GM18861 (cell line): ENCODE results near the gene SRGAP1.
"Not testable (repeated sequence)": the region's sequence is repeated elsewhere in the genome, so short reads cannot be mapped to it uniquely, and the experiment has no call there.

Experiments
- ATAC-seq: cut with Tn5 transposase; IDR thresholded peaks from one replicate; pipeline ENCODE4 v1.9.1; 2021; ENCODE audit not compliant: unreplicated experiment

Gene SRGAP1

GRCh38 chr12:63867053-63867452, 22.6 kb downstream of the SRGAP1 start:
- ATAC-seq: no peak

- ATAC-seq: no peak
Observed at GRCh38 chr12:63869656-63870055, 25.2 kb downstream of the SRGAP1 start.

- no peak for ATAC-seq
Observed at GRCh38 chr12:63870838-63871237, 26.3 kb downstream of the SRGAP1 start.

- no peak for ATAC-seq
Observed at GRCh38 chr12:63874897-63875480, 30.5 kb downstream of the SRGAP1 start.

- no peak for ATAC-seq
Observed at GRCh38 chr12:63875703-63876102, 31.2 kb downstream of the SRGAP1 start.

GRCh38 chr12:63876980-63877379, 32.5 kb downstream of the SRGAP1 start:
- no peak for ATAC-seq

GRCh38 chr12:63877693-63878092, 33.2 kb downstream of the SRGAP1 start:
- ATAC-seq: no peak

GRCh38 chr12:63880235-63880634, 35.7 kb downstream of the SRGAP1 start:
- ATAC-seq: not testable (repeated sequence)

GRCh38 chr12:63880742-63881263, 36.3 kb downstream of the SRGAP1 start:
- ATAC-seq: no peak

GRCh38 chr12:63882844-63883243, 38.3 kb downstream of the SRGAP1 start:
- no peak for ATAC-seq

GRCh38 chr12:63885401-63885800, 40.9 kb downstream of the SRGAP1 start:
- ATAC-seq: no peak

GRCh38 chr12:63888908-63889635, 44.6 kb downstream of the SRGAP1 start:
- ATAC-seq: no peak

- no peak for ATAC-seq
Observed at GRCh38 chr12:63889721-63890509, 45.4 kb downstream of the SRGAP1 start.

GRCh38 chr12:63893170-63893569, 48.7 kb downstream of the SRGAP1 start:
- no peak for ATAC-seq

GRCh38 chr12:63894132-63894531, 49.6 kb downstream of the SRGAP1 start:
- ATAC-seq: no peak

GRCh38 chr12:63895841-63896240, 51.3 kb downstream of the SRGAP1 start:
- no peak for ATAC-seq

GRCh38 chr12:63897931-63898330, 53.4 kb downstream of the SRGAP1 start:
- no peak for ATAC-seq

GRCh38 chr12:63898764-63899337, 54.4 kb downstream of the SRGAP1 start:
- no peak for ATAC-seq

GRCh38 chr12:63899396-63899795, 54.9 kb downstream of the SRGAP1 start:
- ATAC-seq: no peak

- ATAC-seq: no peak
Observed at GRCh38 chr12:63900922-63901793, 56.7 kb downstream of the SRGAP1 start.
